GM06990 (cell line): ENCODE measurements around the gene IGLON5.
A peak's percentile ranks its signal among the peaks of the same experiment; 100 is the strongest.

Experiments used
- DNase-seq: peaks from one replicate; pipeline ENCODE4 v3.0.0-alpha.2; 2011; ENCODE audit not compliant: insufficient read length; ENCODE audit errors: extremely low read depth
- H3K27me3 ChIP-seq: replicated peaks from 2 replicates; pipeline ENCODE4 v1.6.0; 2011; ENCODE audit warnings: low read length; ENCODE audit not compliant: control insufficient read depth, insufficient read depth
- H3K36me3 ChIP-seq: 2 replicates; pipeline ENCODE4 v1.5.1; 2011; ENCODE audit warnings: low read length; ENCODE audit not compliant: control insufficient read depth, insufficient read depth
- H3K4me3 ChIP-seq: replicated peaks from 2 replicates; pipeline ENCODE4 v1.5.1; 2011; ENCODE audit warnings: low read depth, mild to moderate bottlenecking, control low read depth, low read length
- TF ChIP-seq, protein P1 (sequence below): IDR thresholded peaks from 2 replicates; pipeline ENCODE4 v1.5.1; 2011; ENCODE audit warnings: low read length, control low read depth, mild to moderate bottlenecking, inconsistent platforms; ENCODE audit not compliant: insufficient read depth, poor library complexity, severe bottlenecking

The IGLON5 gene

GRCh38 chr19:51357952-51358351, 46.5 kb downstream of the IGLON5 start:
- TF ChIP-seq, protein P1, sequence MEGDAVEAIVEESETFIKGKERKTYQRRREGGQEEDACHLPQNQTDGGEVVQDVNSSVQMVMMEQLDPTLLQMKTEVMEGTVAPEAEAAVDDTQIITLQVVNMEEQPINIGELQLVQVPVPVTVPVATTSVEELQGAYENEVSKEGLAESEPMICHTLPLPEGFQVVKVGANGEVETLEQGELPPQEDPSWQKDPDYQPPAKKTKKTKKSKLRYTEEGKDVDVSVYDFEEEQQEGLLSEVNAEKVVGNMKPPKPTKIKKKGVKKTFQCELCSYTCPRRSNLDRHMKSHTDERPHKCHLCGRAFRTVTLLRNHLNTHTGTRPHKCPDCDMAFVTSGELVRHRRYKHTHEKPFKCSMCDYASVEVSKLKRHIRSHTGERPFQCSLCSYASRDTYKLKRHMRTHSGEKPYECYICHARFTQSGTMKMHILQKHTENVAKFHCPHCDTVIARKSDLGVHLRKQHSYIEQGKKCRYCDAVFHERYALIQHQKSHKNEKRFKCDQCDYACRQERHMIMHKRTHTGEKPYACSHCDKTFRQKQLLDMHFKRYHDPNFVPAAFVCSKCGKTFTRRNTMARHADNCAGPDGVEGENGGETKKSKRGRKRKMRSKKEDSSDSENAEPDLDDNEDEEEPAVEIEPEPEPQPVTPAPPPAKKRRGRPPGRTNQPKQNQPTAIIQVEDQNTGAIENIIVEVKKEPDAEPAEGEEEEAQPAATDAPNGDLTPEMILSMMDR = no peak
- peaks cover 2% of the 10 kb centered on the region for H3K36me3 ChIP-seq
- DNase-seq = no peak
- H3K4me3 ChIP-seq = no peak overlapping the region
- H3K27me3 ChIP-seq = no peaks in the 10 kb centered on the region

DNA sequence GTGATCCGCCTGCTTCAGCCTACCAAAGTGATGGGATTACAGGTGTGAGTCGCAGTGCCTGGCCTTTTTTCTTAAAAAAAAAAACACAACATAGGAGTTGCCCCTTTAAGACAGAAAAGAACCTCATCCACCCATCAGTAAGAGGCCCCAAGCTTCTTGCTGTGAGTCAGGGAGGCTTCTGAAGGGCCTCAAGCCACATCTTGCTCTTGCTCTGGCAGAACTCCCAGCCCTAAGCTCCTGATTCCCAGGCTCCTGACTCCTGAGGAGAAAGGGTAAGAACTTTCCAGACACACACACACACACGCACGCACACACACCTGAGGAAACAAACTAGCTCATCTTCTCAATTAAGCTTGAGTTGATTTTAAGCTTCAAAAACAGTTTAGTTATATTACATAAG, 47.9 kb downstream of the IGLON5 start:
- DNase-seq = no peak
- Histone ChIP-seq H3K27me3 (no peaks in the 10 kb centered on the region), H3K4me3 (no peak overlapping the region), H3K36me3 (no peaks in the 10 kb centered on the region)
- TF ChIP-seq, protein P1 = no peak

- no peak overlapping the region for H3K4me3 ChIP-seq
These were observed 49.8 kb downstream of the IGLON5 start for GRCh38 chr19:51361239-51361638.

DNA sequence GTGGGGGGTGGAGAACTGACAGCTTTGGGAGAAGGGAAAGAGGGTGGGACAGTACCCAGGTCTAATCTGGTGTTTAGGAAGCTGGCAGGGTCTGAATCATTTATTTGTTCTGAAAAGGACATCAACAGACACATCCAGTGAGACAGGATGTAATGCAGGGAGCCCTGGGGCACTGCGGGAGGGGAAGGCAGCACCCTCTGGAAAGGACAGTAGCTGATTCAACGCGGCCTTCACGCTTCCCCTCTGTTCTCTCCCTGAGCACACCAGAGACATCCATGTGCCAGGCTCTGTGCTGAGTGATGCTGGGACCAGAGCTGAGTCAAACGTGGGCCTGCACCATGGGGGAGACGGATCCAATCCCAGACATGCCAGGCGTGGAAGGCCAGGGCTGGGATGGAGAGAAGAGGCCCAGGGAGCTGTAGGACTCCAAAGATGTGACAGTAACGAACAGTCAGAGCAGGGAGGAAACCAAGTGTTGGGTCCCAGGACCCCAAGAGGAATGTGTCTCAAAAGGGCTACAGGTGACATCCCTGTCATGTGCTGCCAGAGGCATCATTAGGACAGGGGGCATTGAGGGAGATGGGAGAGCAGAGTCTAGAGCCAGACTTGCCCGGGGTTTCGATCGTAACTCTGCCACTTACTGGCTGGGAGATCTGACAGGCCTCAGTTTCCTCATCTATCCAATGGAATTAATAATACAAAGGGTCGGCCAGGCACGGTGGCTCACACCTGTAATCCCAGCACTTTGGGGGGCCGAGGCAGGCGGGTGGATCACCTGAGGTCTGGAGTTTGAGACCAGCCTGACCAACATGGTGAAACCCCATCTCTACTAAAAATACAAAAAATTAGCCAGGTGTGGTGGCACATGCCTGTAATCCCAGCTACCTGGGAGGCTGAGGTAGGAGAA, 53.0 kb downstream of the IGLON5 start:
- no peaks in the 10 kb centered on the region for H3K36me3 ChIP-seq
- TF ChIP-seq, protein P1 = no peak
- no peak overlapping the region for H3K4me3 ChIP-seq
- no peaks in the 10 kb centered on the region for H3K27me3 ChIP-seq
- no peak for DNase-seq

More at GRCh38 chr19:51361239-51361638, 49.8 kb downstream of the IGLON5 start:
- TF ChIP-seq, protein P1 = no peak
- DNase-seq = no peak
- Histone ChIP-seq H3K27me3 (no peaks in the 10 kb centered on the region), H3K36me3 (no peaks in the 10 kb centered on the region)

GRCh38 chr19:51365211-51365964, 53.9 kb downstream of the IGLON5 start:
- no peak for DNase-seq
- Histone ChIP-seq H3K27me3 (no peaks in the 10 kb centered on the region), H3K4me3 (peak overlapping the region; percentile 89), H3K36me3 (no peaks in the 10 kb centered on the region)
- TF ChIP-seq, protein P1 = no peak
